Germinal center (tissue), 1 donor: Measurements from ENCODE around the gene KLHDC7B.

Experiments
- DNase-seq: peaks from one replicate; pipeline ENCODE4 v3.0.0; 2012; ENCODE audit warnings: mixed read lengths, low spot score

Gene KLHDC7B

DNA sequence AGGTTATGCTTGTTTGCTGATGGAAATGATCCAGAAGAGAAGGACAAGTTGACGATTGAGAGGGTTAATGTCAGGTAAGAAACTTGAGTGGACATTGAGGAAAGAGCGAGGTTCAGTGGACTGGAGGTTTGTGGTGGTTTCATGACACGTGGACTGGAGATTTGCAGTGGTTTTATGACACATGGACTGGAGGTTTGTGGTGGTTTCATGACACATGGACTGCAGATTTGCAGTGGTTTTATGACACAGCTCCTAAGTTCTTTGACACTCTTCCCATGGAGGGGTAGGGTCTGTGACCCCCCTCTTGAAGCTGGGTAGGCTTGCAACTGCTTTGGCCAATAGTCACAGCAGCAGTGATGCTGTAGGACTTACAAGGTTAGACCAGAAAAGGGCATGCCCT, 49.5 kb downstream of the KLHDC7B start:
- DNase-seq, result no peak

DNA sequence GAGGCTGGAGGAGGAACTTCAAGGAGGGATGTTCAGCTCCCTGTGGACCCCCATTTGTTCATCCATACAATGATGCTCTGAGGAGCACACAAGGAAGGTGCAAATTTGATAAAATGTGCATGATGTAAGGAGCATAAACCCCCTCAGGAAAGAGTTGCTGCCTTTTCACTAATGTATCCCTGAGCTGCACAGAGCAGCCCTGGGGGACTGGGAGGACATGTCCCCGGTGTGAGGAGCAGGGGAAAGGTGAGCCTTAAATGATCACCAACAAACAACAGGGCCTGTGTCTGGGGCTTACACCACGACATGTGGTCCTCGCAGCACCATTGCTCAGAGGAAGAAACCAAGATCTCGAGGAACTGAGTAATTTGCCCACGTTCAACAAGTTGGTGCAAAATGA, 51.4 kb downstream of the KLHDC7B start:
- no peak for DNase-seq

DNA sequence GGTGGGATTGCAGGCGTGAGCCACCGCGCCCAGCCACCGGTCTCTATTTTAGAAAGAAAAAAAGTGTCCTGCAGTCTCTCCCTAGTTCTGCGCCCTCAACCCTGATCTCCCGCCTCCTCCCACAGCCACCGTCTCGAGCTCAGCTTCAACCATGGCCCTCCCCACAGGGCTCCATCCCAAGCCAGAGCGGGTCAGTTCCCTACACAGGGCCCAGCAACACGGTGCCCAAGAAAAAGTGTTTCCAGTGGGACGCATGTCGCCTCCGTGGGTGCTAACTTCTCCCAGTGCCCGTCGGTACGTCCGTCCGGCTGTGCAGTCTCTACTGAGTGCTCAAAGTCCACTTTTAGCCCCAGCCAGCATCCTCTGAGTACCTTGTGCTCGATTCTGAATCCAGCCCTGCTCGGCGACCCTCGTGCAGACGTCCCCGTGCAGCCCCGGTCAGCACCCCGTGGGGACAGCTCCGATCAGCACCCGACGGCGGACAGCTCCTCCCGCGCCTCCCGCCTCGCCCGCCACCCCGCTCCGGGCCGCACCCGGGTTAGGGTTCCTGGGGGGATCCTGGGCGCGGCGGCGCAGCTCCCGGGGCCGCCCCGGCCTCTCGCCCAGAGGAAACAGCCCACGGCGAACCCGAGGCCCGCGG, 54.2 kb downstream of the KLHDC7B start:
- DNase-seq, result peak; percentile 74

DNA sequence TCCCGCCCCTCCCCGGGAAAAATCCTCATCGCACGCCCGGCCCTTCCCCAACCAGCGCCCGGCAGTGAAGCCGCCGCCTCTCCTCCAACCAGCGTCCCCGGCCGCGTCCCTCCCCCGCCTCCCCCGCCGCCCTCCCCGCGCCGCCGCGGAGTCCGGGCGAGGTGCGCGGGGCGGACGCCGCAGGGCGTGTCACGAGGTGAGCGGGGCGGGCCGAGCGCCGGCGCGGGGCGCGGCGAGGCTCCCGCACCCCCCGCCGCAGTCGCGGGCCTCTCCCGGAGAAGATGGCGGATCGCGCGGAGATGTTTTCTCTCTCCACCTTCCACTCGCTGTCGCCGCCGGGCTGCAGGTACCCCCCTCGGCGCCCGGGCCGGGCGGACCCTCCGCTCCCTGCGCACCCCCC, 54.8 kb downstream of the KLHDC7B start, which contains the start of gene MAPK8IP2:
Gene MAPK8IP2, plus strand, starts transcription at position 256 of the 400 bp plus-strand sequence. Its CDS starts 26 bp downstream, at position 282.
- peak; percentile 38 for DNase-seq
